ENCODE measurements around the gene NFIX. TPM values are rescaled to one million over a fixed set of nuclear protein-coding genes. Genes with fewer than 3 reads are reported as not detected.
A peak's percentile ranks its signal among the peaks of the same experiment; 100 is the strongest.

Gene NFIX
- total and polyA plus RNA-seq, 4 donors: 26.0 to 190 (median 89.6) TPM

GRCh38 chr19:13099073-13099999 is 104.1 kb downstream of the NFIX start:
- Histone ChIP-seq H3K9me3 (ENCODE audit: control insufficient read depth in 4 of 4, insufficient read depth in 3 of 4, low read length in 3 of 4) (no peaks in the 10 kb centered on the region), H3K4me1 (ENCODE audit: control insufficient read depth in 5 of 5, insufficient read depth in 5 of 5, low read length in 5 of 5) (peaks cover 0 to 26% (median 5%) of the 10 kb centered on the region in 5 donors)
- DNase-seq: peak; percentile 61 to 76 (median 70)

GRCh38 chr19:13100031-13100588 is 104.8 kb downstream of the NFIX start:
- Histone ChIP-seq H3K9ac (ENCODE audit: insufficient read depth in 1 of 2, low read length in 2 of 2) (no peak overlapping the region), H3K36me3 (ENCODE audit: control insufficient read depth in 4 of 4, insufficient read depth in 4 of 4, low read length in 4 of 4) (peaks cover 3 to 13% (median 5%) of the 10 kb centered on the region in 4 donors), H3K27me3 (ENCODE audit: control insufficient read depth in 3 of 3, insufficient read depth in 3 of 3, low read length in 2 of 3) (no peaks in the 10 kb centered on the region), H3K27ac (ENCODE audit: low read depth in 1 of 2, low read length in 1 of 2) (peak overlapping the region; percentile 87 to 96), H3K9me3 (ENCODE audit: control insufficient read depth in 4 of 4, insufficient read depth in 3 of 4, low read length in 3 of 4) (no peaks in the 10 kb centered on the region), H3K4me1 (ENCODE audit: control insufficient read depth in 5 of 5, insufficient read depth in 5 of 5, low read length in 5 of 5) (peaks cover 0 to 26% (median 5%) of the 10 kb centered on the region in 5 donors), H3K4me3 (no peak overlapping the region)
- no peak for ATAC-seq (ENCODE audit: insufficient read depth, low FRiP score)
- WGBS, 2 donors: 19 to 51% methylated on average over 12 of the region's 12 CpGs
- no peak for DNase-seq
- TF ChIP-seq CTCF (IDR thresholded peaks at IDR 0.05; ENCODE audit: control extremely low read depth, extremely low read depth): no peak

More at GRCh38 chr19:13099073-13099999, 104.1 kb downstream of the NFIX start:
- no peak overlapping the region for H3K9ac ChIP-seq (ENCODE audit: insufficient read depth in 1 of 2, low read length in 2 of 2)
- H3K27ac ChIP-seq (ENCODE audit: low read depth in 1 of 2, low read length in 1 of 2): peak overlapping the region; percentile 87 to 96
- peak overlapping the region; percentile 22 for H3K4me3 ChIP-seq
- 12 to 15% methylated on average over 72 to 77 of the region's 77 CpGs for WGBS, 2 donors
- TF ChIP-seq CTCF (IDR thresholded peaks at IDR 0.05; ENCODE audit: control extremely low read depth, extremely low read depth): no peak
- peaks cover 3 to 16% (median 3%) of the 10 kb centered on the region in 4 donors for H3K36me3 ChIP-seq (ENCODE audit: control insufficient read depth in 4 of 4, insufficient read depth in 4 of 4, low read length in 4 of 4)
- peak; percentile 44 for ATAC-seq (ENCODE audit: insufficient read depth, low FRiP score)
- H3K27me3 ChIP-seq (ENCODE audit: control insufficient read depth in 3 of 3, insufficient read depth in 3 of 3, low read length in 2 of 3): no peaks in the 10 kb centered on the region

DNA sequence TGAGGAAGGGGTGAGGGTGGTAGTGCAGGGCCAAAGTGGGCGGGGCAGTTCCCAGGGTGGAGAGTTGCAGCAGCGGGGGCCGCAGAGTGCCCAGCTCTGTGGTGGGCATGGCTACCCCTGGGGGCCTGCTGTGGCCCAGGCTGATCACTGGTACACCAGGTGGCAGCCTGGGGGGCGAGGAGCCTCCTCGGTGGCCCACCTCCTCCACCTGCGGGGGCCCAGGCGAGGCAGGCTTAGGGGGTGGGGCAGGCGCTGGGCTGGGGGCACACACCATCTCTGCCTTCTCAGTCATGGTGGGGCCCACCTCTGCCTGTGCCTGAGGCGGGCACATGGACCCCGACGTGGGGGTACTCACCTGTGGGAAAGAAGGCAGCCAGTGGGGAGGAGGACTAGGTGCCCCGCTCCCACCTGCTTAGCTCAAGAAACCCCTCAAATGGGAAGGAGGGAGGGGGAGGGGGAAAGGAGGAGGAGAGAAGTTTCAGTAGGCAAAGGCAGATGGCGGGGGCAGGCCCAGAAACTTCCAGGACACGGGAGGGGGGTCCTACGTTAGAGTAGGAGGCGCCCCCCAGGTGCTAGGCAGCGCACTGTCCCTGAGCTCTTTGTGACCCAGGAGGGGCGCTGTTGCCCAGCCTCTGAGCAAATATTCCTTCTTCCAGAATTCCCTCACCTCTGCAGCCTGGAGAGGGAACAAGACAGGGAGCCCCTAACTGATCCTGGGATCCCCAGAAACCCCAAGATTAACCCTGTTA is 105.7 kb downstream of the NFIX start:
- peaks cover 0 to 12% (median 4%) of the 10 kb centered on the region in 4 donors for H3K36me3 ChIP-seq (ENCODE audit: control insufficient read depth in 4 of 4, insufficient read depth in 4 of 4, low read length in 4 of 4)
- no peak for ATAC-seq (ENCODE audit: insufficient read depth, low FRiP score)
- H3K27me3 ChIP-seq (ENCODE audit: control insufficient read depth in 3 of 3, insufficient read depth in 3 of 3, low read length in 2 of 3): no peaks in the 10 kb centered on the region
- WGBS, 2 donors: 29 to 48% methylated on average over 17 to 18 of the region's 18 CpGs
- peak overlapping the region in 1 of 2 donors; percentile 66 for H3K27ac ChIP-seq (ENCODE audit: low read depth in 1 of 2, low read length in 1 of 2)
- DNase-seq: no peak
- peaks cover 0 to 26% (median 3%) of the 10 kb centered on the region in 5 donors for H3K4me1 ChIP-seq (ENCODE audit: control insufficient read depth in 5 of 5, insufficient read depth in 5 of 5, low read length in 5 of 5)
- TF ChIP-seq CTCF (IDR thresholded peaks at IDR 0.05; ENCODE audit: control extremely low read depth, extremely low read depth): peak; percentile 24
- H3K9ac ChIP-seq (ENCODE audit: insufficient read depth in 1 of 2, low read length in 2 of 2): no peak overlapping the region
- H3K9me3 ChIP-seq (ENCODE audit: control insufficient read depth in 4 of 4, insufficient read depth in 3 of 4, low read length in 3 of 4): no peaks in the 10 kb centered on the region
- H3K4me3 ChIP-seq: no peak overlapping the region
